WI38 (cell line): ENCODE data around the gene MEMO1.

Source experiments
- H3K4me3 ChIP-seq: 2 replicates; pipeline ENCODE4 v1.5.1; 2011; ENCODE audit warnings: low read depth, mild to moderate bottlenecking, control low read depth, low read length
- CTCF ChIP-seq: IDR thresholded peaks from 2 replicates; pipeline ENCODE4 v1.5.1; 2012; ENCODE audit warnings: low read depth, mild to moderate bottlenecking, control low read depth, low read length

The MEMO1 gene

DNA sequence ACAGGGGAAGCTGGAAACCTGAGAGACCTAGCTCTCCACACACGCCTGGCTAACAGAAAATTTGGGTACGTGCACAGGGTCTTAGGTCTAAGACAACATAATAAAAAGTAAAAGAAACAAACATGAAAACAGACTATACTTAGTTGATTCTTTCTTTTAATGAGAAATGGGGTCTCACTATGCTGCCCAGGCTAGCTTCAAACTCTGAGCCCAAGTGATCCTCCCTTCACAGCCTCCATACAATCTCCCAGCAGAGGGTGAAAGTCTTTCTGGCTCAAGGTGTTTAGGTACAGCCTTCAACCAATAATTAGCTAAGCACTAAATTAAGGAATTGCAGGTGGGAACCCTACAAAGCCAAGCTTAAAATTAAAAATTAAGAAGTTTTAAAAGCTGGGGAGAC, 116.2 kb downstream of the MEMO1 start:
- no peak overlapping the region for H3K4me3 ChIP-seq
- TF ChIP-seq CTCF, result no peak

DNA sequence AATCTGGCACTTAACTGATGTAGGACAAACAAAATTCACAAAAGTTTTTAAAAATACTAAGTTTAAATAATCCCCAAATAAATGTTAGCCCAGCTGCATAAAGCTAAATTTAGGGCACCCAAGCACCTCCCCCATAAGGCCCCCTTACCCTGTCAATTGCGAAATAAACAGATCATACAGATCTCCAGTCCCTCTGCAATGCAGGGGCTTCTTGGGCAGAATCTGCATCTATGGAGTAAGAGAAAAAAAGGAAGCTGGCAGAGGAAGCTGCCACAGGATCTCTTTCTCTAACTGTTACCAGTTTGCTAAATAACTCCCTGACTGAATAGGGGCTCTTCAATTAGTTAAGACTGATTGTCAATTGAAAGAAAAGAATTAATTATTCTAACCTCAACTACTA, 117.7 kb downstream of the MEMO1 start:
- TF ChIP-seq CTCF, result no peak

GRCh38 chr2:31889044-31889443, 121.8 kb downstream of the MEMO1 start:
- no peak overlapping the region for H3K4me3 ChIP-seq
- no peak for TF ChIP-seq CTCF

More for the DNA sequence above, 117.7 kb downstream of the MEMO1 start:
- no peak overlapping the region for H3K4me3 ChIP-seq

GRCh38 chr2:31888550-31888949, 122.3 kb downstream of the MEMO1 start:
- H3K4me3 ChIP-seq, result no peak overlapping the region
- TF ChIP-seq CTCF, result no peak

GRCh38 chr2:31886700-31887099, 124.1 kb downstream of the MEMO1 start:
- 0 out of 2 replicates have a peak, but pooled peaks have one; percentile 17 for TF ChIP-seq CTCF
- H3K4me3 ChIP-seq, result no peak overlapping the region

- H3K4me3 ChIP-seq, result no peak overlapping the region
- no peak for TF ChIP-seq CTCF
Observed at GRCh38 chr2:31877008-31877407, 133.8 kb downstream of the MEMO1 start.

- no peak for TF ChIP-seq CTCF
- H3K4me3 ChIP-seq, result no peak overlapping the region
Observed at GRCh38 chr2:31874071-31874470, 136.7 kb downstream of the MEMO1 start.
